Measurements from ENCODE around the gene PRCC.
A peak's percentile ranks its signal among the peaks of the same experiment; 100 is the strongest.

Gene PRCC

GRCh38 chr1:156841295-156841855 is 74.0 kb downstream of the PRCC start:
- no peak for DNase-seq (ENCODE audit: low read depth)

GRCh38 chr1:156842618-156843300 is 75.4 kb downstream of the PRCC start:
- no peak for DNase-seq (ENCODE audit: low read depth)

GRCh38 chr1:156844102-156844501 is 76.8 kb downstream of the PRCC start:
- no peak for DNase-seq (ENCODE audit: low read depth)

- DNase-seq (ENCODE audit: low read depth): no peak
These were observed 77.3 kb downstream of the PRCC start for GRCh38 chr1:156844638-156845037.

- peak; percentile 26 for DNase-seq (ENCODE audit: low read depth)
These were observed 78.0 kb downstream of the PRCC start for GRCh38 chr1:156845055-156845952.

- no peak for DNase-seq (ENCODE audit: low read depth)
These were observed 78.7 kb downstream of the PRCC start for GRCh38 chr1:156845953-156846545.

GRCh38 chr1:156846643-156847042 is 79.3 kb downstream of the PRCC start:
- DNase-seq (ENCODE audit: low read depth): no peak

GRCh38 chr1:156847591-156848460 is 80.5 kb downstream of the PRCC start:
- DNase-seq (ENCODE audit: low read depth): no peak

GRCh38 chr1:156848461-156849150 is 81.3 kb downstream of the PRCC start:
- peak; percentile 55 for DNase-seq (ENCODE audit: low read depth)

- DNase-seq (ENCODE audit: low read depth): no peak
These were observed 81.8 kb downstream of the PRCC start for GRCh38 chr1:156849151-156849496.

All from T follicular helper cell (primary cell).